ENCODE measurements around the gene MVB12B.

Gene MVB12B

DNA sequence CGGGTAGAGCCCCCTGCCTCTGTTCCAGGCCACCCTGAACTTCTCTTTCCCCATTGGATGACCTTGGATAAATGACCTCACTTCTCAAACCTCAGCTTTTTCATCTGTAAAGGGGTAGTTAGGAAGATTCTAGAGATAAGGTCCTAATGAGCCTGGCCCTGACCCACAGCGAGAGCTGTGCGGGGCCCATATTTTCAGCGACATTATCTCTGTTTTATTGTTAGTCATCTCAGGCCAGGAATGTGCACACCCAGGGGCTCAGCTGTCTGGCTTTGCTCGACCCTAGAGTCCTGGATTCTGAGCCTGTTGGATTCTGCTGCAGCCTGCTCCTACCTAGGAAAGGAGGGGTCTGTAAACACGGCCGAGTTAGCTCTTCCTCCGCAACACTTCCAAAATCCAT lies 205.9 kb downstream of the MVB12B start:
- no peak overlapping the region for H3K4me3 ChIP-seq (ENCODE audit: low read depth, low read length)

DNA sequence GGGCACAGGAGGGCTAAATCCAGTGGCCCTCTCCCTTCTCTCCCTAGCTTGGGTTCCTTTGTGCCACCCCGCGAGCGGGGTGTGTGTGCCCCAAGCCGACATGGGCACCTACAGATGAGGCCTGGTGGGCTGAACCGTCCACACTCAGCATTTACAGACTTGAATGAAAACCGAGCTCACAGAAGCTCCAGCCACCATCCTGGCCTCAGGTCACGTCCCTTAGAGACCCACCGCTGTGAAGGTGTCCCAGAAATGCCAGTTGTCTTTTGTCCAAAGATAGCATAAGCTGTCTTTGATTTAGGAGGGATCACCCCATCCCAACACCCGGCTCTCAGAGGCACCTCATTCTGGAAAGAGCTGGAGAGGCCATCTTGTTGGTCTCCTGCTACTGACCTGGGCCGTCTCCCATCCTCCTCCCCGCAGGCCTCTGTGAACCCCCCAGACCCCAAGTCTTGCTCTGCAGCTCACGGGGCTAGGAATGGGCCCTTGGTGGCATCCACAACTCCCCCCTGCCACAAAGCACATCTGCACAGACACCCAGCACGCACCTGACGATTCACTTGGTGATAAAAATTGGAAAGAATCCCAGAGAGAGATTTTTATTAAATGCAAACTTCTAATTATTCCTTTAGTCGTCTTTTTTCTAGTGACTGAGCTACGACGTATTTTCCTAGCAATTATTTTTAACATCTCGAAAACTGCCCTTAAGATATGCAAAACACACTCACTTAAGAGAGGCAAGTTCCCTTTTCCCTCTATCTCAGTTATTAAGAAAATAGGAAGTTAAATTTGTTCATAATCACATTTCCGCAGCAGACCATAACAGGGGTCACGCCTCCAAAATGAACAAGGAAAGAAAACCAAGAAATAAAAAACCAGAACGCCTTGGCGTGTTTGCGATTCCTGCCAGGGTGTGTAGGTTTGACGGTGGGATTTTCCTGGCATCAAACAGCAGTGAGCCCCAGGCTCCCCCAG lies 206.6 kb downstream of the MVB12B start:
- TF ChIP-seq, protein P1, sequence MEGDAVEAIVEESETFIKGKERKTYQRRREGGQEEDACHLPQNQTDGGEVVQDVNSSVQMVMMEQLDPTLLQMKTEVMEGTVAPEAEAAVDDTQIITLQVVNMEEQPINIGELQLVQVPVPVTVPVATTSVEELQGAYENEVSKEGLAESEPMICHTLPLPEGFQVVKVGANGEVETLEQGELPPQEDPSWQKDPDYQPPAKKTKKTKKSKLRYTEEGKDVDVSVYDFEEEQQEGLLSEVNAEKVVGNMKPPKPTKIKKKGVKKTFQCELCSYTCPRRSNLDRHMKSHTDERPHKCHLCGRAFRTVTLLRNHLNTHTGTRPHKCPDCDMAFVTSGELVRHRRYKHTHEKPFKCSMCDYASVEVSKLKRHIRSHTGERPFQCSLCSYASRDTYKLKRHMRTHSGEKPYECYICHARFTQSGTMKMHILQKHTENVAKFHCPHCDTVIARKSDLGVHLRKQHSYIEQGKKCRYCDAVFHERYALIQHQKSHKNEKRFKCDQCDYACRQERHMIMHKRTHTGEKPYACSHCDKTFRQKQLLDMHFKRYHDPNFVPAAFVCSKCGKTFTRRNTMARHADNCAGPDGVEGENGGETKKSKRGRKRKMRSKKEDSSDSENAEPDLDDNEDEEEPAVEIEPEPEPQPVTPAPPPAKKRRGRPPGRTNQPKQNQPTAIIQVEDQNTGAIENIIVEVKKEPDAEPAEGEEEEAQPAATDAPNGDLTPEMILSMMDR (IDR thresholded peaks at IDR 0.05; ENCODE audit: control insufficient read depth, extremely low read depth, insufficient read depth), result no peak
- H3K4me3 ChIP-seq (ENCODE audit: low read depth, low read length), result no peak overlapping the region
- no peak for DNase-seq (ENCODE audit: low read depth)

More for the DNA sequence above, 205.9 kb downstream of the MVB12B start:
- TF ChIP-seq, protein P1 (IDR thresholded peaks at IDR 0.05; ENCODE audit: control insufficient read depth, extremely low read depth, insufficient read depth), result no peak
- no peak for DNase-seq (ENCODE audit: low read depth)

DNA sequence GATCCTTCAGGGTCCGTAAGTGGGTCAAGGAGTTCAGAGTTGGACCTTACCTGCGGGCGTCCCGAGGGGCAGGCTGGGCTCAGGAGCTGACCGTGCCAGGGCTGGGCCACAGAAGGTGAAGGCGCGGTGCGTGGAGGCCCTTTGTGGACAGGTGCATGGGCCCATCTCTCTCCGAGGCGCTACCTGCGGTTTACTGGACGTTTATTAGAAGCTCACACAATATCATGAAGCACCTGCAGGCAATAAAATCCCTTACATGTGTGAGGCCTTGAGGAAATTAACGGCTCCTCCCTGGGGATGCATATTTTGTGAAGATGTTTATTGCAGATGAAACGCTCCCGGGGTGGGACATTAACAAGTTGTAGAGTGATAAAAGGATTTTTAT lies 207.3 kb downstream of the MVB12B start:
- no peak overlapping the region for H3K4me3 ChIP-seq (ENCODE audit: low read depth, low read length)
- DNase-seq (ENCODE audit: low read depth), result no peak
- TF ChIP-seq, protein P1 (IDR thresholded peaks at IDR 0.05; ENCODE audit: control insufficient read depth, extremely low read depth, insufficient read depth), result no peak

DNA sequence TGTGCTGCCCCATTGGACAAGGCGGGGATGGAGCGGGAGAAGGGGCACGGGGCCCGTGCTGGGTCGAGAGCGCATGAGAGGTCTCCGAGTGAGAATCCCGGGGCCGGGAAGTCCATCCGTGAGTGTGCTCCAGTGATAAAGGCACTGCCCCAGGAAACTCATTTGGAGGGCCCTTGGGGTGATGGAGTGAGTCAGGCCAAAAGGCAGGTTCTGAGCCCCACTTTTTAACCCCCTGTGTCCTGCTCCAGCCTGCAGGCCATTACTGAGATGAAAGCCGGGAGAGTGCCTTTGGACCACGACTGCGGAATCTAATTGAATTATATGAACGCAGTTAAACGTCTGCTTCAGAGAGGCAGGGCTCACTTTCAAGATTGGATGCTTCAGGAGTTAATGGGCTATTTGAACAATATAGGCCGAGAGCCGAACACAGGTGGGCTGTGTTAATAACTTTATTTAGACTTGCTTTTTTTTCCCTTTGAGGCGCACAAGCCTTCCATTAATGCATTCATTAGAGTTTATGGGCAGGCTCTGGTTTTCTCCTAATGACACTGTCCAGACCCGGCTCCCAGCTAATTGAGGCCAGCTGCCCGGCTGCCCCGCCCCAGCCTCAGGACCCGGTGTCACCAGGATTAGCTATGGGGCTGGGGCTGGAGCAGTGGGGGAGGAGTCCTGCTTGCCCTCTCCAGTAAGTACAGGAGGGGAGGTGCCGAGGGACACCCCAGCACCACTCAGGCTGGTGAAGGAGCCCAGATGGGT lies 208.0 kb downstream of the MVB12B start:
- no peak for DNase-seq (ENCODE audit: low read depth)
- TF ChIP-seq, protein P1 (IDR thresholded peaks at IDR 0.05; ENCODE audit: control insufficient read depth, extremely low read depth, insufficient read depth), result no peak
- H3K4me3 ChIP-seq (ENCODE audit: low read depth, low read length), result no peak overlapping the region

DNA sequence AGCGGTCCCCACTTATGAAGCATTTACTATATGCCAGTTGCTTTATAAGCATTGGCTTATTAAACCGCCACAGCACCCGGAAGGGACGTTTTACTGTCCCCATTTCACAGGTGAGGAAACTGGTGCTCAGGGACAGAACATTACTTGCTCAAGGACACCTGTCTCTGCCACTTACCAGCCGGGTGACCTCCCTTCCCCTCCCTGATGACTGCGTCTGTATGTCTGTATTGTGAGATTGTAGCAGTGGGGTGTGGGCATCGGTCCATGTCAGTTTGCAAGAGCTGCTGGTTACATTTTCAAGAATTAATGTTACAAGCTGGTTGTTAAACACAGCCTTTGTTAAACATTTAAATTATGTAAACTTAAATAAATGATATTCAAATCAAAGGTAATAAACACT lies 209.5 kb downstream of the MVB12B start:
- H3K4me3 ChIP-seq (ENCODE audit: low read depth, low read length), result no peak overlapping the region
- no peak for DNase-seq (ENCODE audit: low read depth)
- TF ChIP-seq, protein P1 (IDR thresholded peaks at IDR 0.05; ENCODE audit: control insufficient read depth, extremely low read depth, insufficient read depth), result no peak

DNA sequence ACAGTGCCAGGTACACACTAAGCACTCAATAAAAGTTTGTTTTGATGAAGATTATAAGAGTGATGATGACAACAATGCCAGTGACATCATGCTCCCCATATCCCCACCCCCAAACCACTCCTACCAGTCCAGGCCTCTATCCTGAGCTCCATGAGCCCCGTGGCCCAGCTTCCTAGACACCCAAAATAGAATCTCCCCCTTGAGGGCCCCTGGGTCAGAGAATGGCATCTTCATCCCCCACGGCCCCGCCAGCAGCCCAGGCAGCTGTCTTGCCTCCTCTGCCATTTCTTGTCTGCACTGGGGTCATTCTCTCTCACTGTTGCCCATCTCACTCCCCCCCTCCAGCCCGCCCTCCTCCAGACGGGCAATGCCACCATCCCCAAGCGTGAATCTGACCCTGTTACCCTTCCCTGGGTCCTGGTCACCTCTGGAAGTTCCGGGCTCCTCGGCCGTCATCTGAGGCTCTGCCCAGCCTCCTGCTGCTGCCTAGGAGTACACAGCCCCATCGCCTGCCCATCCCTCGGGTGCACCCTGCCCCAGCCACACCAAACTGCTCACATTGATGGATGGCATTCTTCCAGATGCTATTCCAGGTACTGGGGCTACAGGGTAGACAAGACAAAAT lies 210.3 kb downstream of the MVB12B start:
- TF ChIP-seq, protein P1 (IDR thresholded peaks at IDR 0.05; ENCODE audit: control insufficient read depth, extremely low read depth, insufficient read depth), result no peak
- DNase-seq (ENCODE audit: low read depth), result no peak

More for the DNA sequence above, 210.3 kb downstream of the MVB12B start:
- no peak overlapping the region for H3K4me3 ChIP-seq (ENCODE audit: low read depth, low read length)

Data from LNCaP clone FGC (cell line).